GM21423 (cell line): ENCODE measurements around the gene PPARGC1A.

Experiments
- ATAC-seq: cut with Tn5 transposase; IDR thresholded peaks from one replicate; pipeline ENCODE4 v1.9.1; 2021; ENCODE audit warnings: mild to moderate bottlenecking, moderate library complexity; ENCODE audit not compliant: unreplicated experiment

The PPARGC1A gene, protein sequence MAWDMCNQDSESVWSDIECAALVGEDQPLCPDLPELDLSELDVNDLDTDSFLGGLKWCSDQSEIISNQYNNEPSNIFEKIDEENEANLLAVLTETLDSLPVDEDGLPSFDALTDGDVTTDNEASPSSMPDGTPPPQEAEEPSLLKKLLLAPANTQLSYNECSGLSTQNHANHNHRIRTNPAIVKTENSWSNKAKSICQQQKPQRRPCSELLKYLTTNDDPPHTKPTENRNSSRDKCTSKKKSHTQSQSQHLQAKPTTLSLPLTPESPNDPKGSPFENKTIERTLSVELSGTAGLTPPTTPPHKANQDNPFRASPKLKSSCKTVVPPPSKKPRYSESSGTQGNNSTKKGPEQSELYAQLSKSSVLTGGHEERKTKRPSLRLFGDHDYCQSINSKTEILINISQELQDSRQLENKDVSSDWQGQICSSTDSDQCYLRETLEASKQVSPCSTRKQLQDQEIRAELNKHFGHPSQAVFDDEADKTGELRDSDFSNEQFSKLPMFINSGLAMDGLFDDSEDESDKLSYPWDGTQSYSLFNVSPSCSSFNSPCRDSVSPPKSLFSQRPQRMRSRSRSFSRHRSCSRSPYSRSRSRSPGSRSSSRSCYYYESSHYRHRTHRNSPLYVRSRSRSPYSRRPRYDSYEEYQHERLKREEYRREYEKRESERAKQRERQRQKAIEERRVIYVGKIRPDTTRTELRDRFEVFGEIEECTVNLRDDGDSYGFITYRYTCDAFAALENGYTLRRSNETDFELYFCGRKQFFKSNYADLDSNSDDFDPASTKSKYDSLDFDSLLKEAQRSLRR

DNA sequence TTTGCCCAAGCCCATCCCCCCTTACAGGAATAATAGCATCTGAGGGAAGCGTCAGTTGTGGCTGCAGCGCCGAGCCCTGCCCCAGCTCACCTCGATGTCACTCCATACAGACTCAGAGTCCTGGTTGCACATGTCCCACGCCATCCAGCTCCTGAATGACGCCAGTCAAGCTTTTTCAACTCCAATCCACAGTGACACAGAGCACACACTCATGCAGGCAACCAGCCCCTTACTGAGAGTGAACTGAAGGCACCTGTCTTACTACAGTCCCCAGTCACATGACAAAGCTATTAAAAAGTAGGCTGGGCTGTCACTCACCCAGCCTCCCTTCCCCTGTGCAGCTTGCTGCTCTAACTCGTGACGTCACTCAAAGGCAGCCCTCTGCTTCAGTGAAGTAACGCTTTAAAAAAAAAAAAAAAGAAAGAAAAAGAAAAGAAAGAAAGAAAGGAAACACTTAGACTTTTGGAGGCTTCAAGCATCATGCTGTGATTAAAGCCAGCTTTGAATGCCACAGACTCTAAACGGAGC lies at the start of gene PPARGC1A:
TSS of gene PPARGC1A (minus strand) at position 234 of the 528 bp plus-strand sequence. CDS start at position 144, 90 bp downstream.
- ATAC-seq: no peak

GRCh38 chr4:23938796-23939195 lies 48.9 kb upstream of the PPARGC1A start:
- no peak for ATAC-seq

GRCh38 chr4:23937173-23937572 lies 47.3 kb upstream of the PPARGC1A start:
- no peak for ATAC-seq

- ATAC-seq: no peak
These were observed 45.1 kb upstream of the PPARGC1A start for GRCh38 chr4:23934915-23935314.

- ATAC-seq: no peak
These were observed 44.4 kb upstream of the PPARGC1A start for GRCh38 chr4:23934223-23934622.

- no peak for ATAC-seq
These were observed 43.1 kb upstream of the PPARGC1A start for GRCh38 chr4:23932901-23933308.

GRCh38 chr4:23932186-23932585 lies 42.3 kb upstream of the PPARGC1A start:
- ATAC-seq: no peak

GRCh38 chr4:23931489-23931830 lies 41.6 kb upstream of the PPARGC1A start:
- ATAC-seq: no peak

DNA sequence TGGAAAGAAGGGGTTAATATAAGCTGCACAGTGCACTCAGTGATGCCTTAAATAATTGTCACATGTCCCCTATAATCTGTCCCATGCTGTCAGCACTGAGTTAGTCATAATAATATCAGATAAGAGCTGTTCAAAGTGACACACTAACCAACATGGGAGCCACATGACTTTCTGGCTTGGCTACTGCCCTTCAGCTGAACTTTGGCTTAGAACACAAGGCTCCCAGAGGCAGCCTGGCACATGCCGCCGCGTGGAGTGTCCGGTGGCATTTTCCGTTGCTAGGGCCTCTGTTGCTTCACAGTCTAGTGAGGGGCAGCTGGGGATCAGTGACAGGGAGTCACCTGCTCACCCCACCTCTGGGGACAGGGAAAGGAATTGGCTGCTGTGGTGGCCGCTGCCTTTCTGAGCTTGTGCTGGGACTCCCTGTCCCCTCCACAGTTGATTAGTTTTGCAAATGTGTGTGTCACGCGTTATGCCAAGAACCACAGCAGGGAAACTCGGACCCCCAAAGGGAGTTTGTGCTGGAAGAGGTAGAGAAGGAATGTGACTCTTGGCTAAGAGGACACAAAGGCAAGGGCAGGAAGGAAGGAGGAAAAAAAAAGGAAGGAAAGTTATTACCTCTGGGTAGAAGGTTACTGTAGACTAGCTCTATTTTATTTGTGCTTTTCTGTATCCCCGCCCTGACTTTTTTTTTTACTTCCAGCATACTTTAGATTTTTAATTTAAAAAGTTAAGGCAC lies 41.1 kb upstream of the PPARGC1A start:
- ATAC-seq: no peak

DNA sequence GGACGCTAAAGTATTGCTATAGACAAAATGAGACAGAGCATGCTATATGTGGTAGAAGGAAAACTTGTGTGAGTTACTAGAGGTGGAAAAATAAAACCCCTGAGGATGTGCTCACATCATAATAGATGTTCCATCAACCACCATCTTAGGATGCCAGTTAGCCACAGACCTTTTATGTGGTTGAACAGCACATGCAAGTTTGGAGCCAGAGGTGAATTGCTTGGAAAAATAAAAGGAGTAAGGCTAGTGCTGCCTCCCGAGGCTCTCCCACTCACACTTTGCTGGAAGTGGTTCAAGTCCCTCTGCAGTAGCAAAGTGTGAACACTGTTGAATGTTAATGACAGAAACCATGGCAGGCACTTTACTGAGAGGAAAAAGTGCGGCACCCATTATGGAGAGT lies 39.4 kb upstream of the PPARGC1A start:
- no peak for ATAC-seq

GRCh38 chr4:23924556-23924955 lies 34.7 kb upstream of the PPARGC1A start:
- ATAC-seq: no peak

DNA sequence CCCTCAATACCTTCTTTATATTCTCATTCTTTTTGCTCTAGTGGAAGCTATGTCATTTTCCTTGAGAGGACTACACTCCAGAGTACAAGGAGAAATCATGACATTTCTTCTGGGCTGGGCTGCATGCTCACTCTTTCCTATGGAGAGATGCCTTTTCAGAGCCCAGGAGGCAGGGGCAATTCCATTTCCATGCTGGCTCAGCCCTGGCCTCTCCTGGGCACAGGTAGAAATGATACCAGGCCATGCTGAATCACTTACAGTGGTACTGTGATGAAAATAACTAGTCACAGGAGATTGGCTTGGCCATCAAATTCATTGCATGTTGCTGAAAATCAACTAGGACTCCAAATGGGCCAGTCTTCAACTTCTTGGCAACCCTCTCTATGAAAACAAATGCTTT lies 34.0 kb upstream of the PPARGC1A start:
- no peak for ATAC-seq

- ATAC-seq: no peak
These were observed 33.3 kb upstream of the PPARGC1A start for GRCh38 chr4:23923141-23923540.

- no peak for ATAC-seq
These were observed 32.8 kb upstream of the PPARGC1A start for GRCh38 chr4:23922541-23923111.

GRCh38 chr4:23922013-23922412 lies 32.2 kb upstream of the PPARGC1A start:
- no peak for ATAC-seq

- no peak for ATAC-seq
These were observed 31.6 kb upstream of the PPARGC1A start for GRCh38 chr4:23921447-23921845.

DNA sequence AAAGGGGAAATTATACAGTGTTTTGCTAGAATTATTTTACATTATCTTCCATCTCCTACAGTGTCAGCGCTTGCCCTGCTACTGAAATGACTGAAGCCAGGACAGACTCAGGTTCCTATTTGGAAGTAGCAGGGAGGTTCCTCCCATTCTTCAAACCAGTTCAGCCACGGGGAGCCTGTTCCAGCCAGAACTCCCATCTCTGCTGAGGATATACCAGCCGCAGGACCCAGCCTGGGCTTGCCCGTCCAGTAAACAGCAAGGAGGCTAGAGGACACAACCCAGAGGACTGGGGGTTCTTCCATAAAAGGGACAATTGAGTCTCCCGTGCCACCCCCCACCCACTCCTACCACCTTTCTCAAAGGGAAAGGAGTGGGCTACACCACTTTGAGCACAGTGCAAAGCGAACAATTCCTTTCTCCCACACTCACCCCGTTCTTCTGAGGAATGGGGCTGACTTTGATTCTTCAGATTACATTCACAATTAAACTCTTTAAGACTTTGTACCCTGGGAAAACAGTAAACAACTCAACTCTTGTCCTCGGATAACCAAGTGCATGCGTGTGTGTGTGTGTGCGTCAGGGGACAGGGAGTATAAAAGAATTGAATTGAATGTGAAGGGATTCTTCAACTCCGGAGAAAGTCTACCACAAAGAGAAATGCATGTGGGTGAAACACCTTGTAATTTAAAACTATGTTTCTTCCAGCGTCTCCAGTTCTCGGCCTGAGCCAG lies 31.0 kb upstream of the PPARGC1A start:
- ATAC-seq: no peak

GRCh38 chr4:23920296-23920695 lies 30.4 kb upstream of the PPARGC1A start:
- ATAC-seq: no peak

DNA sequence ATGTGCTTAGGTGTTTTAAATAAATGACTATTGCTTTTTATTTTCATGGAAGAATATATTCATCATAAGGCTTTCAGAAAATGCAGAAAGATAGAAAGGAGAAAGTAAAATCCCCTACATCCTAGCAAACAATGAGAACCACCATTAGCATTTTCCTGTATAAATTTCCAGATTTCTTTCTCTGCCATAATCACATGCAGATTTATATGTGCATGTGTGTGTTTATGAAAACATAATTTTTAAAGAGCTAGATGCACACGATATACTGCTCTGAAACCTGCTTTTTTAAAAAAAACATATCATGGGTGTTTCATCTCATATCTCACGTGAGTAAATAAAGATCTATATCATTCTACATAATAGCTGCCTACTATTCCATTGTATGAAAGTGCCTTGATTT lies 26.4 kb upstream of the PPARGC1A start:
- ATAC-seq: no peak

- ATAC-seq: no peak
These were observed 25.7 kb upstream of the PPARGC1A start for GRCh38 chr4:23915459-23916132.
